Body of pancreas (tissue), 4 donors: ENCODE data around the gene AVPR2. TPM values are rescaled to one million over a fixed set of nuclear protein-coding genes. Genes with fewer than 3 reads are reported as not detected.

ENCODE experiments used
- ATAC-seq: fragments of 150-250 bp; one replicate; pipeline ENCODE4 v1.9.1; 2016
- DNase-seq, 4 donors: peaks; one replicate each; pipeline ENCODE4 v3.0.0-alpha.2; 2019
- H3K27ac ChIP-seq, 4 donors: fragments of 200-600 bp; sonication (generic); 1 replicate in 3 of 4; 2 replicates in 1 of 4; pipeline versions ENCODE4 v1.5.1 to v1.6.1; 2016 to 2019; ENCODE audit warnings: mild to moderate bottlenecking in 1 of 4, mixed read lengths in 1 of 4, moderate library complexity in 1 of 4
- H3K27me3 ChIP-seq, 2 donors: fragments of 200-600 bp; sonication (generic); one replicate each; pipeline ENCODE4 v1.6.0; 2016; ENCODE audit warnings: mild to moderate bottlenecking in 1 of 2
- H3K36me3 ChIP-seq, 2 donors: fragments of 200-600 bp; sonication (generic); replicated peaks in 1 of 2; 2 replicates each; pipeline ENCODE4 v1.5.1; 2016; ENCODE audit warnings: low read depth in 2 of 2; ENCODE audit not compliant: insufficient read depth in 1 of 2
- H3K4me1 ChIP-seq: fragments of 200-600 bp; sonication (generic); one replicate; pipeline ENCODE4 v1.6.0; 2016
- H3K4me3 ChIP-seq, 2 donors: fragments of 200-600 bp; sonication (generic); 1 replicate in 1 of 2; 2 replicates in 1 of 2; pipeline ENCODE4 v1.5.1; 2016 to 2019
- H3K9me3 ChIP-seq, 3 donors: fragments of 200-600 bp; sonication (generic); 1 replicate in 2 of 3; 2 replicates in 1 of 3; pipeline ENCODE4 v1.5.1; 2016
- CTCF ChIP-seq, 7 experiments: fragments of 450-650 bp in 4 of 7; fragments of 200-600 bp in 3 of 7; sonication (generic) in 3 of 7; IDR thresholded peaks; one replicate each; pipeline ENCODE4 v1.5.1; 2016 to 2019; ENCODE audit warnings: antibody characterized with exemption in 7 of 7
- POLR2A ChIP-seq, 3 donors: fragments of 450-650 bp; IDR thresholded peaks; one replicate each; pipeline ENCODE4 v1.6.1; 2016; ENCODE audit warnings: antibody characterized with exemption in 3 of 3, mild to moderate bottlenecking in 2 of 3
- WGBS, 2 donors: methylation state at CpG; one replicate each; pipeline ENCODE4 v1.1.5; 2017; 5-methylcytosine and 5-hydroxymethylcytosine counted together
- intact Hi-C: fragments of 100-400 bp; cut with DNase I; formaldehyde crosslinking; loops from one replicate; pipeline ENCODE4 v1.15.1; 2023
- total RNA-seq, 2 donors: library from RNA; depleted of rRNA; stranded (reverse); fragments of >200 nt; gene quantifications; one replicate each; pipeline ENCODE4 v1.1.0, GENCODE V29; 2016

The AVPR2 gene
- total RNA-seq, 2 donors from 2014 or later, result 0.66 to 0.78 TPM

- no peaks in the 10 kb centered on the region for H3K4me1 ChIP-seq
- ATAC-seq, result no peak
- no peak overlapping the region for H3K4me3 ChIP-seq
- no peak for DNase-seq
- no peaks in the 10 kb centered on the region for H3K27me3 ChIP-seq
- no peaks in the 10 kb centered on the region for H3K9me3 ChIP-seq
- no peaks in the 10 kb centered on the region for H3K36me3 ChIP-seq
- intact Hi-C loops, result no loop called here
- TF ChIP-seq POLR2A (IDR thresholded peaks at IDR 0.05) (no peak), CTCF (IDR thresholded peaks at IDR 0.05) (no peak)
- 48% methylated on average over 3 of the region's 3 CpGs; no CpG with 5 or more reads in 1 of the 2 donors for WGBS, 2 donors
- H3K27ac ChIP-seq, result no peak overlapping the region
Observed at GRCh38 chrX:153876112-153876491, 28.4 kb upstream of the AVPR2 start.

GRCh38 chrX:153877571-153878261, 26.8 kb upstream of the AVPR2 start:
- intact Hi-C loops, result no loop called here
- TF ChIP-seq POLR2A (IDR thresholded peaks at IDR 0.05), result no peak
- TF ChIP-seq CTCF (IDR thresholded peaks at IDR 0.05), result no peak
- DNase-seq (no peak), ATAC-seq (no peak)
- WGBS, 2 donors, result 62 to 77% methylated on average over 4 to 8 of the region's 8 CpGs
- Histone ChIP-seq H3K27me3 (no peaks in the 10 kb centered on the region), H3K4me3 (no peak overlapping the region), H3K27ac (no peak overlapping the region), H3K36me3 (no peaks in the 10 kb centered on the region), H3K9me3 (no peaks in the 10 kb centered on the region), H3K4me1 (no peaks in the 10 kb centered on the region)

GRCh38 chrX:153878345-153878744, 26.1 kb upstream of the AVPR2 start:
- 39 to 41% methylated on average over 4 to 5 of the region's 5 CpGs for WGBS, 2 donors
- no peaks in the 10 kb centered on the region for H3K27me3 ChIP-seq

GRCh38 chrX:153878969-153879653, 25.4 kb upstream of the AVPR2 start:
- intact Hi-C loops, result no loop called here
- Histone ChIP-seq H3K4me3 (no peak overlapping the region), H3K27ac (no peak overlapping the region), H3K9me3 (no peaks in the 10 kb centered on the region), H3K36me3 (no peaks in the 10 kb centered on the region), H3K4me1 (no peaks in the 10 kb centered on the region), H3K27me3 (no peaks in the 10 kb centered on the region)
- 4 to 5% methylated on average over 9 to 16 of the region's 28 CpGs for WGBS, 2 donors
- TF ChIP-seq POLR2A (IDR thresholded peaks at IDR 0.05), result no peak
- DNase-seq (no peak), ATAC-seq (no peak)

More at GRCh38 chrX:153878345-153878744, 26.1 kb upstream of the AVPR2 start:
- Histone ChIP-seq H3K4me3 (no peak overlapping the region), H3K36me3 (no peaks in the 10 kb centered on the region), H3K4me1 (no peaks in the 10 kb centered on the region), H3K9me3 (no peaks in the 10 kb centered on the region), H3K27ac (no peak overlapping the region)
- no peak for DNase-seq
- ATAC-seq, result no peak
- no peak for TF ChIP-seq POLR2A (IDR thresholded peaks at IDR 0.05)
- TF ChIP-seq CTCF (IDR thresholded peaks at IDR 0.05), result no peak
- intact Hi-C loops, result no loop called here

- Histone ChIP-seq H3K4me3 (no peak overlapping the region), H3K36me3 (no peaks in the 10 kb centered on the region), H3K27ac (no peak overlapping the region), H3K9me3 (no peaks in the 10 kb centered on the region), H3K27me3 (no peaks in the 10 kb centered on the region), H3K4me1 (no peaks in the 10 kb centered on the region)
- no peak for ATAC-seq
- 40% methylated on average over 10 of the region's 12 CpGs; no CpG with 5 or more reads in 1 of the 2 donors for WGBS, 2 donors
- no peak for TF ChIP-seq POLR2A (IDR thresholded peaks at IDR 0.05)
- no peak for TF ChIP-seq CTCF (IDR thresholded peaks at IDR 0.05)
- DNase-seq, result no peak
- intact Hi-C loops, result no loop called here
Observed at GRCh38 chrX:153879741-153880439, 24.6 kb upstream of the AVPR2 start.
